Astrocyte of the cerebellum (primary cell): ENCODE measurements around the gene TAS2R40.

Experiments used
- DNase-seq: peaks from one replicate; pipeline ENCODE4 v3.0.0-alpha.2; 2011; ENCODE audit warnings: low read depth
- H3K4me3 ChIP-seq: 2 replicates; pipeline ENCODE4 v1.5.1; 2011; ENCODE audit warnings: mild to moderate bottlenecking, low read depth, low read length, moderate library complexity
- in situ Hi-C: cut with HindIII; loops from 2 replicates; pipeline ENCODE4 v1.10.0; 2017; ENCODE audit warnings: low sequenced_read_pairs
- TF ChIP-seq, protein P1 (sequence below): IDR thresholded peaks from 2 replicates; pipeline ENCODE4 v1.5.1; 2012; ENCODE audit warnings: low read length, low read depth, moderate library complexity, mild to moderate bottlenecking; ENCODE audit errors: missing control alignments

Gene TAS2R40

DNA sequence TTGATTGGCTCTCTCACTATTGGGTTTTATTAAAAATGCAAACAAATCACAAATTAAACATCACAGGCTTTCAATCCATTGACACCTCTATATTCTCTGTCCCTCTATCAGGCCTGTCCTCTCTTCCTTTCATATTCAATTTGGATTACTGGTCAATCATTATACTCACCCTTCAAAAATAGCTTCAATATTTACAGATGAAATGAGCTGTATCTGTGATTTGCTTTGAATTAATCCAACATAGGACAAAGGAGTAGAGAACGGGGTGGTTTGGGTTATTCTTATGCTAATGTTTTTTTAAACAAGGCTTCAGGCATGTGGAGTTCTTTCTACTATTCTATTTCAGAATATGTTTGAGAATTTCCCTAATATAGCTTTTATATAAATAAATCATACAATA, 36.3 kb upstream of the TAS2R40 start:
- no peak for DNase-seq
- in situ Hi-C loops, result no loop called here
- TF ChIP-seq, protein P1, sequence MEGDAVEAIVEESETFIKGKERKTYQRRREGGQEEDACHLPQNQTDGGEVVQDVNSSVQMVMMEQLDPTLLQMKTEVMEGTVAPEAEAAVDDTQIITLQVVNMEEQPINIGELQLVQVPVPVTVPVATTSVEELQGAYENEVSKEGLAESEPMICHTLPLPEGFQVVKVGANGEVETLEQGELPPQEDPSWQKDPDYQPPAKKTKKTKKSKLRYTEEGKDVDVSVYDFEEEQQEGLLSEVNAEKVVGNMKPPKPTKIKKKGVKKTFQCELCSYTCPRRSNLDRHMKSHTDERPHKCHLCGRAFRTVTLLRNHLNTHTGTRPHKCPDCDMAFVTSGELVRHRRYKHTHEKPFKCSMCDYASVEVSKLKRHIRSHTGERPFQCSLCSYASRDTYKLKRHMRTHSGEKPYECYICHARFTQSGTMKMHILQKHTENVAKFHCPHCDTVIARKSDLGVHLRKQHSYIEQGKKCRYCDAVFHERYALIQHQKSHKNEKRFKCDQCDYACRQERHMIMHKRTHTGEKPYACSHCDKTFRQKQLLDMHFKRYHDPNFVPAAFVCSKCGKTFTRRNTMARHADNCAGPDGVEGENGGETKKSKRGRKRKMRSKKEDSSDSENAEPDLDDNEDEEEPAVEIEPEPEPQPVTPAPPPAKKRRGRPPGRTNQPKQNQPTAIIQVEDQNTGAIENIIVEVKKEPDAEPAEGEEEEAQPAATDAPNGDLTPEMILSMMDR, result no peak
- H3K4me3 ChIP-seq, result no peak overlapping the region

DNA sequence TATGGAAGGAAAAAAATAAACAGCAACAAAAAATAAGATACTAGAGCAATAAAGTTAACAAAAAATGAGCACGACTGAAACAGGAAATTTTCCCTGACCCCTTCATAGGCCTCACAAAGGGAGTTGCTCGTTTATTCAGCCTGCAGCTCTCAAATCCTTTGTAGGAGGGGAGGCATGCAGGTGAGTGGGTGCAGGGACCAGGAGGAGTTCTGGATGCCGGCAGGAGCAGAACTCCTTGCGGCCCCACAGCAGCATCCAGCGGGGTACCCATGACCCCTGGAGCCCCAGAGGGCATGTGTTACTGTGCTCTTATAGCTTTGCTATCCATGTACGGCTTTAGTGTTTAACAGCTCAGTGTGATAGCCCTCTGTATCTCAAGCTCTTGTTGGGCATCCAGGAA, 32.8 kb upstream of the TAS2R40 start:
- no peak for DNase-seq
- H3K4me3 ChIP-seq, result no peak overlapping the region
- TF ChIP-seq, protein P1, result no peak
- in situ Hi-C loops, result no loop called here

DNA sequence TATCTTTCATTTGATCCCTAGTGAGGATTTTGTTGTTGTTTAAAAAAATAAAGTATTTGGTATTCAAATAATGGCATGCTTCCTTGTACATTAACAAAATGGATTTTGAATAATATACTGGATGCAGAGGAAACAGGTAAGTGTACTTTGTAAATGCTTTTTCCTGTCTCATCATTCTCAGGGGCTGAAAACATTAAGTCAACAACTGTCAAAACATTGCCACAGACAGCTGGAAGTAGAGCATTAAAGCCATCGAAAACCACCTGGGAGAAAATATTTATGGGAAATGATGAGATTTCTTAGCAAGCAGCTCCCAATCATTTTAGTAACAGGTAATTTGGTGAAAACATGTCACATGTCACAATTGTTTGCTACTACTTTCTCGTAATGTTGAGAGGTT, 28.0 kb upstream of the TAS2R40 start:
- H3K4me3 ChIP-seq, result no peak overlapping the region
- in situ Hi-C loops, result no loop called here
- DNase-seq, result no peak
- TF ChIP-seq, protein P1, result no peak

DNA sequence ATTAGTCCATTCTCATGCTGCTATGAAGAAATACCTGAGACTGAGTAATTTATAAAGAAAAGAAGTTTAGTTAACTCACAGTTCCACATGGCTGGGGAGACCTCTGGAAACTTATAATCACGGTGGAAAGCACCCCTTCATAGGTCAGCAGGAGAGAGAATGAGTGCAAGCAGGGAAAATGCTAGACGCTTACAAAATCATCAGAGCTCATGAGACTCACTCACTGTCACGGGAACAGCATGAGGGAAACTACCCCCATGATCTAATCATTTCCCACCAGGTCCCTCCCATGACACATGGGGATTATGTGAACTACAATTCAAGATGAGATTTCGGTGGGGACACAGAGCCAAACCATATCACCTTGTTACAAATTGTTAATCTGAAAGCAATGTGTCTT, 22.8 kb upstream of the TAS2R40 start:
- no peak overlapping the region for H3K4me3 ChIP-seq
- TF ChIP-seq, protein P1, result no peak
- DNase-seq, result no peak
- in situ Hi-C loops, result no loop called here

DNA sequence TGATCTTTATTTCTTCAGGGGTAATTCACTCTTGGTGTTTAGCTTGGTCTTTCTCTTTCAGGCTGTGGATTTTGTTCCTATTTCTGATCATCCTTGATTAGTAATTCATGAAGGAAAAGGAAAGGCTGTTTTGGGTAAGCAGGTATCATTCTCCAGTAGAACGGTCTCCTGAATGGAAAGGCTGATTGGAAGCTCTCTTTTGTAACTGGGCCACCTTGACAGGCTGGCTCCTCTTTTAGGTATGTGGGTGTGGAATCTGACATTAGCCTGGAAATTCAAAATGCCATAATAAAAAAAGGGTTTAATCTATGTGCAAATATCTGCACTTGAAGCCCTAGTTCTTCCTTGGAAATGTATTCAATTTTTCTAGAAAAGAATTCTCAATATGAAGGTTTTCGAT, 19.7 kb upstream of the TAS2R40 start:
- no peak for DNase-seq
- H3K4me3 ChIP-seq, result no peak overlapping the region
- in situ Hi-C loops, result no loop called here
- TF ChIP-seq, protein P1, result no peak

DNA sequence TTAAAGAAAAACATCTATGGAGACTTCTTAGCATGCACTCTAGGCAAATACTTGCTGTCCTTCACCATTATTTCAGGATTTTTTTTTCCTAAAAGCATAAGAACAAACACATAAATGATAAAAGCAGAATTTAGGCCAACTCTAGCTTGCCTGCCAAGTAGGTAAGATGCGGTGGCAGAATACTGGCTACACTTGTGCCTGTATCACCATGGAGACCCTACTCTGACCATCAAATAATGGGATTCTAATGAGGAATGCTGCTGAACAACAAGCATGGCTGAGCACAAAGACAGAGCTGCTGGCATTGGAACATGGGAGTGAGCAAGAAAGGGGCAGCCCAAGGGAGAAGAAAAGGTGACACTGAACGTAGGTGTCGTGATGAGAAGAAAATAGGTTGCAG, 18.5 kb upstream of the TAS2R40 start:
- H3K4me3 ChIP-seq, result no peak overlapping the region
- DNase-seq, result no peak
- in situ Hi-C loops, result no loop called here
- TF ChIP-seq, protein P1, result no peak

DNA sequence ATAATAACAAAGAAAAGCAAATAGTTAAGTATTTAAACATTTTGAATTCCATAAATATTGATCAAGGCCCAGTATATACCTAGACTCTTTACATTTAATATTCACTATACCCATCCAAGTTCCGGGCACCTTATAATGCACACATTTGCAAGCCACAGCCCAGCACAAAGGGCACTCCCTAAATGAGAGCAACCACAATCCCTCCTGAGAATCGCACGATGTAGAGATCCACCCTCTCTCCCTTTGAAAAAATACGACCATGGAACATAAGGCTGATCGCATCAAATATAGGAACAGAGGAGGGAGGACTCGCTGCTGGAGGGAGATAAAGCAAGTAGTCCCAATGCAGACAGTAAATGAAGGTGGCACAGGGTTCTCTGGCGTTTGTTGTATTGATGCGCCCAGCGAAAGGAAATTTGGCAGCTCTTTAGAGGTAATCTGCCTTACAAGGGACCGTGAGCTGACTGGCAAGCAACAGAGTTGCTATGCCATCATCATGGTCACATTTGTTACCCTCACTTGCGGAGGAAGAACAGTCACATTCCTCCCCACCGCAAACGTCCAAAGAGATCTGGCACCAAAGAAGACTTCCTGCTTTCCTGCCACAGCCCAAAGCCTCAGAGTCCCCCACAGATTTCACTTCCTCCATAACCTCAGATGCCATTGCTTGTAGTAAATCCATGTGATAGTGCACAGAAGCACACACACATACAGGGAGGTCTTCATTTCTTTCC, 16.1 kb upstream of the TAS2R40 start:
- in situ Hi-C loops, result no loop called here
- H3K4me3 ChIP-seq, result no peak overlapping the region
- DNase-seq, result no peak

More for the DNA sequence above, 16.1 kb upstream of the TAS2R40 start:
- TF ChIP-seq, protein P1, result no peak
